Esophagus muscularis mucosa (tissue), 4 donors: ENCODE data around the gene SYT15B. TPM values are rescaled to one million over a fixed set of nuclear protein-coding genes. Genes with fewer than 3 reads are reported as not detected.
"Not testable (repeated sequence)": the region's sequence is repeated elsewhere in the genome, so short reads cannot be mapped to it uniquely, and the experiment has no call there.

Experiments used
- DNase-seq: peaks from one replicate; pipeline ENCODE4 v3.0.0-alpha.2; 2017; ENCODE audit errors: extremely low spot score
- H3K27ac ChIP-seq, 4 donors: fragments of 200-600 bp; sonication (generic); replicated peaks in 1 of 4; 1 replicate in 3 of 4; 2 replicates in 1 of 4; pipeline ENCODE4 v1.5.1; 2016 to 2019; ENCODE audit warnings: mild to moderate bottlenecking in 1 of 4
- H3K27me3 ChIP-seq, 4 donors: fragments of 200-600 bp; sonication (generic); one replicate each; pipeline versions ENCODE4 v1.5.1 to v1.6.0; 2016 to 2019
- H3K36me3 ChIP-seq, 4 donors: fragments of 200-600 bp; sonication (generic); one replicate each; pipeline ENCODE4 v1.5.1; 2016 to 2019
- H3K4me1 ChIP-seq, 4 donors: fragments of 200-600 bp; sonication (generic); one replicate each; pipeline ENCODE4 v1.5.1; 2016 to 2019
- H3K4me3 ChIP-seq, 4 donors: fragments of 200-600 bp; sonication (generic); 1 replicate in 2 of 4; 2 replicates in 2 of 4; pipeline ENCODE4 v1.5.1; 2016 to 2019; ENCODE audit warnings: mild to moderate bottlenecking in 4 of 4, moderate library complexity in 1 of 4
- H3K9me3 ChIP-seq, 4 donors: fragments of 200-600 bp; sonication (generic); 1 replicate in 3 of 4; 2 replicates in 1 of 4; pipeline ENCODE4 v1.5.1; 2016 to 2019
- CTCF ChIP-seq, 3 experiments: fragments of 200-600 bp in 2 of 3; fragments of 450-650 bp in 1 of 3; sonication (generic) in 2 of 3; IDR thresholded peaks; one replicate each; pipeline ENCODE4 v1.5.1; 2017 to 2019; ENCODE audit warnings: antibody characterized with exemption in 3 of 3, mild to moderate bottlenecking in 2 of 3, moderate library complexity in 1 of 3
- WGBS: methylation state at CpG from one replicate; pipeline ENCODE4 v1.1.5; 2018; 5-methylcytosine and 5-hydroxymethylcytosine counted together
- intact Hi-C: fragments of 100-400 bp; cut with DNase I; formaldehyde crosslinking; loops from one replicate; pipeline ENCODE4 v1.15.1; 2023
- total RNA-seq, 4 donors: library from RNA; depleted of rRNA; stranded (reverse); fragments of >200 nt; gene quantifications; one replicate each; pipeline versions ENCODE4 v1.1.0 to v1.2.1, GENCODE V29; 2016

SYT15B gene
- total RNA-seq = 10 to 100 TPM in 1 of 4 donors, 1 to 10 TPM in 3; 2.5 to 11.3 (median 3.4) TPM

GRCh38 chr10:47763554-47764175 is at the start of gene SYT15B:
Gene SYT15B (minus strand): TSS chr10:47763592. CDS start chr10:47762640, 952 bp downstream.
- no CpG with 5 or more reads among the region's 33 CpGs for WGBS
- peak within 1 kb of the TSS; percentile 28 to 40 (median 29) for H3K4me3 ChIP-seq
- peaks cover 0 to 12% (median 0%) of the 10 kb centered on the region in 4 donors for H3K27me3 ChIP-seq
- H3K36me3 ChIP-seq, DNase-seq, intact Hi-C loops, H3K4me1 ChIP-seq, H3K27ac ChIP-seq, H3K9me3 ChIP-seq: not testable (repeated sequence)

- H3K27me3 ChIP-seq, H3K27ac ChIP-seq, H3K4me1 ChIP-seq, intact Hi-C loops, H3K9me3 ChIP-seq, H3K36me3 ChIP-seq, H3K4me3 ChIP-seq, DNase-seq: not testable (repeated sequence)
- WGBS = no CpG with 5 or more reads among the region's 4 CpGs
Observed at GRCh38 chr10:47779590-47779989, 16.2 kb upstream of the SYT15B start.

GRCh38 chr10:47775361-47776231 is 12.2 kb upstream of the SYT15B start:
- TF ChIP-seq CTCF (IDR thresholded peaks at IDR 0.05) = peak in 2 of 3 experiments; percentile 17 to 38
- H3K9me3 ChIP-seq, H3K27me3 ChIP-seq, H3K36me3 ChIP-seq, H3K4me1 ChIP-seq, H3K27ac ChIP-seq, intact Hi-C loops, H3K4me3 ChIP-seq: not testable (repeated sequence)
- DNase-seq = peak; percentile 62
- WGBS = 28% methylated on average over 4 of the region's 6 CpGs

GRCh38 chr10:47770745-47771144 is 7.4 kb upstream of the SYT15B start:
- H3K27me3 ChIP-seq, H3K27ac ChIP-seq, DNase-seq, intact Hi-C loops, H3K9me3 ChIP-seq, H3K4me1 ChIP-seq, H3K4me3 ChIP-seq, H3K36me3 ChIP-seq: not testable (repeated sequence)
- WGBS = no CpG with 5 or more reads among the region's 2 CpGs

GRCh38 chr10:47768578-47769115 is 5.3 kb upstream of the SYT15B start:
- H3K27me3 ChIP-seq, H3K9me3 ChIP-seq, H3K4me1 ChIP-seq, H3K36me3 ChIP-seq, intact Hi-C loops, H3K27ac ChIP-seq, H3K4me3 ChIP-seq: not testable (repeated sequence)
- DNase-seq = peak; percentile 21
- WGBS = no CpG with 5 or more reads among the region's 7 CpGs

GRCh38 chr10:47768085-47768484 is 4.7 kb upstream of the SYT15B start:
- H3K27me3 ChIP-seq, H3K9me3 ChIP-seq, intact Hi-C loops, H3K4me3 ChIP-seq, H3K27ac ChIP-seq, H3K4me1 ChIP-seq, H3K36me3 ChIP-seq: not testable (repeated sequence)
- 83% methylated on average over 1 of the region's 3 CpGs for WGBS
- DNase-seq = peak; percentile 7

- H3K27ac ChIP-seq, DNase-seq, H3K36me3 ChIP-seq, H3K4me3 ChIP-seq, intact Hi-C loops, H3K4me1 ChIP-seq, H3K9me3 ChIP-seq: not testable (repeated sequence)
- peaks cover 0 to 12% (median 0%) of the 10 kb centered on the region in 4 donors for H3K27me3 ChIP-seq
- WGBS = 100% methylated on average over 1 of the region's 5 CpGs
Observed at GRCh38 chr10:47767236-47767635, 3.8 kb upstream of the SYT15B start.

GRCh38 chr10:47765232-47765631 is 1.8 kb upstream of the SYT15B start:
- WGBS = no CpG with 5 or more reads among the region's 4 CpGs

GRCh38 chr10:47762674-47763553 is 478 bp downstream of the SYT15B start:
- H3K36me3 ChIP-seq, H3K27ac ChIP-seq, H3K4me1 ChIP-seq, H3K9me3 ChIP-seq, intact Hi-C loops: not testable (repeated sequence)
- DNase-seq = peak; percentile 17
- WGBS = 0% methylated on average over 2 of the region's 80 CpGs
- Histone ChIP-seq H3K4me3 (peak overlapping the region; percentile 28 to 40 (median 29)), H3K27me3 (peaks cover 0 to 12% (median 0%) of the 10 kb centered on the region in 4 donors)

More at GRCh38 chr10:47765232-47765631, 1.8 kb upstream of the SYT15B start:
- H3K27me3 ChIP-seq = peaks cover 0 to 12% (median 0%) of the 10 kb centered on the region in 4 donors
- intact Hi-C loops, H3K36me3 ChIP-seq, H3K4me1 ChIP-seq, H3K9me3 ChIP-seq, H3K27ac ChIP-seq, DNase-seq, H3K4me3 ChIP-seq: not testable (repeated sequence)

GRCh38 chr10:47758855-47759254 is 4.5 kb downstream of the SYT15B start:
- H3K36me3 ChIP-seq, intact Hi-C loops, H3K4me1 ChIP-seq, H3K9me3 ChIP-seq, DNase-seq, H3K4me3 ChIP-seq, H3K27ac ChIP-seq: not testable (repeated sequence)
- no CpG with 5 or more reads among the region's 11 CpGs for WGBS
- peaks cover 0 to 12% (median 0%) of the 10 kb centered on the region in 4 donors for H3K27me3 ChIP-seq

GRCh38 chr10:47756169-47756568 is 7.2 kb downstream of the SYT15B start:
- H3K4me1 ChIP-seq, H3K4me3 ChIP-seq, intact Hi-C loops, H3K9me3 ChIP-seq, H3K36me3 ChIP-seq, H3K27me3 ChIP-seq, DNase-seq, H3K27ac ChIP-seq: not testable (repeated sequence)
- no CpG with 5 or more reads among the region's 13 CpGs for WGBS
